HUES64 (cell line): ENCODE results near the gene DNAJC10. TPM values are rescaled to one million over a fixed set of nuclear protein-coding genes. Genes with fewer than 3 reads are reported as not detected.
"Not testable (repeated sequence)": the region's sequence is repeated elsewhere in the genome, so short reads cannot be mapped to it uniquely, and the experiment has no call there.

Experiments
- H3K27ac ChIP-seq: 2 replicates; pipeline ENCODE4 v1.7.0; 2013; ENCODE audit warnings: low read depth, low read length, inconsistent platforms
- H3K27me3 ChIP-seq: 2 replicates; pipeline ENCODE4 v1.6.1; 2013; ENCODE audit warnings: mild to moderate bottlenecking, low read length; ENCODE audit not compliant: insufficient read depth
- H3K36me3 ChIP-seq: 2 replicates; pipeline ENCODE4 v1.6.1; 2013; ENCODE audit warnings: mild to moderate bottlenecking, low read length; ENCODE audit not compliant: insufficient read depth
- H3K4me1 ChIP-seq: 2 replicates; pipeline ENCODE4 v1.6.1; 2013; ENCODE audit warnings: mild to moderate bottlenecking, low read length, moderate library complexity; ENCODE audit not compliant: insufficient read depth
- H3K4me3 ChIP-seq: 2 replicates; pipeline ENCODE4 v1.5.1; 2013; ENCODE audit warnings: mild to moderate bottlenecking, low read length, moderate library complexity
- H3K9ac ChIP-seq: 2 replicates; pipeline ENCODE4 v1.6.1; 2013; ENCODE audit warnings: mild to moderate bottlenecking, low read depth, low read length
- H3K9me3 ChIP-seq: 2 replicates; pipeline ENCODE4 v1.6.1; 2013; ENCODE audit warnings: low read depth, low read length; ENCODE audit not compliant: insufficient read depth
- WGBS: fragments of 150-250, 120-280 bp; methylation state at CpG from one replicate; pipeline ENCODE4 v1.1.7; 2013; ENCODE audit warnings: missing lambda C conversion rate; 5-methylcytosine and 5-hydroxymethylcytosine counted together
- polyA plus RNA-seq, 2 experiments: library from polyadenylated mRNA; stranded (reverse); fragments of 50-300 nt; gene quantifications; one replicate each; pipeline ENCODE4 v1.2.3, GENCODE V29; 2013

Gene DNAJC10
- 60.9 TPM for polyA plus RNA-seq (2013, experiment 1 of 2)
- 67.1 TPM for polyA plus RNA-seq (2013, experiment 2 of 2)

DNA sequence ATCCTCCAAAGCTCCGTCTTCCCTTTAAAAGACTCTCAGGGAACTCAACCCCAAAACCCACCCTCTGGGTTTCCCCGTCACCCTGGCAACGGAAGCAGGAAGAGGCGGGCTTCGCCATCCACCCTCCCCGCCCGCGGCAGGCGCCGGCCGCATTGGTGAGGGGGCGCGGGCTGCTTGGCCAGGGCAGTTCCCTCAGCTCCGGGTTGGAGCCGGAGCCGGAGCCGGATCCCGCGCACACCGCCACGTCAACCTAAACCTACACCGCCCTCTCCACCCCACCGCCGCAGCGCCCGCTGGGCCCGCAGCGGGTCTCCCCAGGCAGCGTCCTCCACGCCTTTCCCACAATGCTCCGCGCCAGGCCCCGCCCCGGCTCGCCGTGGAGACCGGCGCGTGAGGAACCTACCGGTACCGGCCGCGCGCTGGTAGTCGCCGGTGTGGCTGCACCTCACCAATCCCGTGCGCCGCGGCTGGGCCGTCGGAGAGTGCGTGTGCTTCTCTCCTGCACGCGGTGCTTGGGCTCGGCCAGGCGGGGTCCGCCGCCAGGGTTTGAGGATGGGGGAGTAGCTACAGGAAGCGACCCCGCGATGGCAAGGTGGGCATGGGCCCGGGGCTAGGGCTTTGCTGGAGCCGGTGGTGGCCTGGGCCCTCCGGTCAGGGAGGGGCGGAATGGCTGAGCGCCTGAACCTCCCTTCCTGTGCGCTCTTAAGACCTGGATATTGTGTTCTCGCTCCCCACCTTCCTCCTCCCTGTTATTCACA, at the start of gene DNAJC10:
Gene DNAJC10 (plus strand): TSS at position 366 of the 758 bp plus-strand sequence. CDS start 1,830 bp downstream, outside the sequence.
- peak within 1 kb of the TSS; percentile 93 for H3K27ac ChIP-seq
- under 1% methylated on average over 69 of the region's 69 CpGs for WGBS
- peak within 1 kb of the TSS; percentile 97 for H3K9ac ChIP-seq
- H3K9me3 ChIP-seq, result no peaks in the 10 kb centered on the region
- H3K27me3 ChIP-seq, result no peaks in the 10 kb centered on the region
- H3K36me3 ChIP-seq, result peaks cover 36% of the 10 kb centered on the region
- peaks cover 19% of the 10 kb centered on the region for H3K4me1 ChIP-seq
- peak within 1 kb of the TSS; percentile 100 for H3K4me3 ChIP-seq

- Histone ChIP-seq H3K36me3 (no peaks in the 10 kb centered on the region), H3K27me3 (no peaks in the 10 kb centered on the region), H3K4me1 (no peaks in the 10 kb centered on the region), H3K4me3 (no peak overlapping the region), H3K9me3 (no peaks in the 10 kb centered on the region), H3K27ac (no peak overlapping the region), H3K9ac (no peak overlapping the region)
- 100% methylated on average over 1 of the region's 1 CpG for WGBS
Measured at GRCh38 chr2:182666674-182667314, 49.3 kb upstream of the DNAJC10 start.

DNA sequence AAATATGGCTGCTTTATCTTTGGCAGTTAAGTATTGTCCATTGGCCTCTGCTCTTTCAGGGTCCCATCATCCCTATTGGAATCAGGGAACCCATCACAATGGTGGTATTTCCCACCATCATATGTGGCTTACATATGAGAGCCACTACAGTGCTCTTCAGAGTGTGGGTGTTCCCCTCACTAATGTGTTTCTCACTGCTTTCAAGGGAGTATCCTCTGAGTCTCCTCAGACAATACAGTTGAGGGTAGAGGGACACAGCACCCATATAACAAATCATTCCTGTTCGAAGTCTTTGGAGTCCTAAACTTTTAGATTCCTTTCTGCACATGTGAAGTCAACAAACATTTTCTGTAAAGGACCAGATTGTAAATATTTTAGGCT, 48.8 kb upstream of the DNAJC10 start:
- 100% methylated on average over 1 of the region's 1 CpG for WGBS
- H3K4me3 ChIP-seq, result no peak overlapping the region
- H3K27ac ChIP-seq, result no peak overlapping the region

DNA sequence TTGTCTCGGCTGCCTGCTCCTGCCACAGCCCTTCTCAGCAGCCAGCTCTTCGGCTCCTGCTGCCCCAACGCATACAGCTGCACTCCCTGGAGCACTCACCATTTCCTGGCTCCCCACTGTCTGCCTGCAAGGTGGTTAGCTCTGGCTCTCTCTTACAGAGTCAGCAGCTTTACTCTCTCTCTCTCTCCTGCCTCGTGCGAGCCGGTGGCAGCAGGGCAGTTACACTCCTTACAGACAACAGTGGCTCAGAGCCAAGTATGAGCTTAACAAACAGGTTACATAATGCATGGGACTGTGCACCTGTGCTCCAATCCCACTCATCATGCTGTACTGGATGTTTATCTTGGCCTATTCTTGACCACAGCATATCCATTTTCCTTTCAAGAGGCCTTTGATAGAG, 47.4 kb upstream of the DNAJC10 start:
- no peaks in the 10 kb centered on the region for H3K27me3 ChIP-seq
- H3K4me1 ChIP-seq, result no peaks in the 10 kb centered on the region
- 70% methylated on average over 6 of the region's 6 CpGs for WGBS
- no peak overlapping the region for H3K4me3 ChIP-seq
- H3K9ac ChIP-seq, result no peak overlapping the region
- H3K9me3 ChIP-seq, result no peaks in the 10 kb centered on the region
- no peaks in the 10 kb centered on the region for H3K36me3 ChIP-seq
- no peak overlapping the region for H3K27ac ChIP-seq

More for the DNA sequence above, 48.8 kb upstream of the DNAJC10 start:
- H3K9ac ChIP-seq, result no peak overlapping the region
- no peaks in the 10 kb centered on the region for H3K27me3 ChIP-seq
- H3K4me1 ChIP-seq, result no peaks in the 10 kb centered on the region
- no peaks in the 10 kb centered on the region for H3K9me3 ChIP-seq
- no peaks in the 10 kb centered on the region for H3K36me3 ChIP-seq

DNA sequence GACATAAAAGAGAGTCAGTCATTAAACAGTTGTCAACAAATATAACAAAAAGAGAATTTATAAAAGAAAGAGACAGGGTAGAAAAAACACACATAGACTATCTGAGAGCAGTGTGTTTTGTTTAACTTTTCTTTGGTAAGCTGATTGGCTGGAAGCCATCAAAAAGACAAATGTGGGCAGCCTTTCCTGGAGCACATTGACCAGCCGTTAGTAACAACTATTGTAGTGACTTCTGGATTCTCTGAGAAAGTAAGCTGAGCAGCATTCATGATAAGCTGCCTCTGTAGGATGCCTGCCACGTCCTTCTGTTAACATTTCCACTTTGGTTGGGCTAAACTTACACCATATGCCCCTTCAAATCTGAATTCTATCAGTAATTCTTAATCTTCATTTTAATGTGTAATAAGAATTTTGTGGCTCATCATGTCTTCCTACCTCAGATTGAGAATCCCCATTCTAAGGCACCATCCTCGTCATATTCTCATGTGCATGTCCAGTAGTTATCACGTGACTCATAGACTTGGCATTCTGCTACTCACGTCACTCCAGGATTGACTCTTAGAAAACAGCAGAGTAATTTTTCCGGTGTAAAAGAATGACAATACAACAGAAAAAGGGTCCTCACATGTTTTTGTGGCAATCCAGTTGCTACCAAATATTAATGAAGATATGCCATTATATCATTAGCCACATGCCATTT, 43.4 kb upstream of the DNAJC10 start:
- WGBS, result 75% methylated on average over 6 of the region's 6 CpGs
- Histone ChIP-seq H3K9me3 (no peaks in the 10 kb centered on the region), H3K27me3 (no peaks in the 10 kb centered on the region), H3K36me3 (no peaks in the 10 kb centered on the region), H3K4me1 (no peaks in the 10 kb centered on the region), H3K4me3 (no peak overlapping the region), H3K9ac (no peak overlapping the region), H3K27ac (no peak overlapping the region)

GRCh38 chr2:182680837-182681236, 35.2 kb upstream of the DNAJC10 start:
- Histone ChIP-seq H3K27ac (no peak overlapping the region), H3K4me1 (no peaks in the 10 kb centered on the region), H3K4me3 (no peak overlapping the region), H3K27me3 (no peaks in the 10 kb centered on the region), H3K36me3 (no peaks in the 10 kb centered on the region), H3K9me3 (peaks cover 6% of the 10 kb centered on the region; the same call in 1 of the 2 replicates), H3K9ac (no peak overlapping the region)
- WGBS, result 89% methylated on average over 1 of the region's 1 CpG

GRCh38 chr2:182682210-182682609, 33.8 kb upstream of the DNAJC10 start:
- H3K9me3 ChIP-seq, result peaks cover 12% of the 10 kb centered on the region
- no peaks in the 10 kb centered on the region for H3K36me3 ChIP-seq
- H3K9ac ChIP-seq, result no peak overlapping the region
- no peak overlapping the region for H3K4me3 ChIP-seq
- no peaks in the 10 kb centered on the region for H3K27me3 ChIP-seq
- H3K4me1 ChIP-seq, result no peaks in the 10 kb centered on the region
- 100% methylated on average over 1 of the region's 1 CpG for WGBS
- no peak overlapping the region for H3K27ac ChIP-seq

- peaks cover 12% of the 10 kb centered on the region for H3K9me3 ChIP-seq
- no peak overlapping the region for H3K27ac ChIP-seq
- no peaks in the 10 kb centered on the region for H3K4me1 ChIP-seq
- 90% methylated on average over 2 of the region's 2 CpGs for WGBS
- H3K9ac ChIP-seq, result no peak overlapping the region
- H3K4me3 ChIP-seq, result no peak overlapping the region
- H3K27me3 ChIP-seq, result no peaks in the 10 kb centered on the region
- no peaks in the 10 kb centered on the region for H3K36me3 ChIP-seq
Measured at GRCh38 chr2:182685559-182685958, 30.5 kb upstream of the DNAJC10 start.

GRCh38 chr2:182686763-182687162, 29.3 kb upstream of the DNAJC10 start:
- H3K27ac ChIP-seq, H3K4me1 ChIP-seq, H3K4me3 ChIP-seq, H3K9ac ChIP-seq, H3K36me3 ChIP-seq, H3K27me3 ChIP-seq: not testable (repeated sequence)
- peaks cover 12% of the 10 kb centered on the region for H3K9me3 ChIP-seq
- 93% methylated on average over 10 of the region's 10 CpGs for WGBS

GRCh38 chr2:182694189-182694588, 21.9 kb upstream of the DNAJC10 start:
- WGBS, result 93% methylated on average over 4 of the region's 4 CpGs
- no peaks in the 10 kb centered on the region for H3K36me3 ChIP-seq

DNA sequence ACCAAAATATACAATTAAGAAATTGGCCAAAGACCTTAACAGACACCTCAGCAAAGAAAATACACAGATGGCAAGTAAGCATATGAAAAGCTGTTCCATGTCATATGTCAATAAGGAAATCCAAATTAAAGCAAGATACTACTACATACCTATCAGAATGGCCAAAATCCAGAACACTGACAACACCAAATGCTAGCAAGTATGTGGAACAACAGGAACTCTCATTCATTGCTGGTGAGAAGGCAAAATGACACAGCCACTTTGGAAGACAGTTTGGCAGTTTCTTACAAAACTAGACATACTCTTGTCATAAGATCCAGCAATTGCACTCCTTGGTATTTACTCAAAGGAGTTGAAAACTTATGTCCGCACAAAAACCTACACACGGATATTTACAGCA, 20.3 kb upstream of the DNAJC10 start:
- Histone ChIP-seq H3K27me3 (no peaks in the 10 kb centered on the region), H3K4me1 (no peaks in the 10 kb centered on the region), H3K36me3 (no peaks in the 10 kb centered on the region), H3K9me3 (no peaks in the 10 kb centered on the region), H3K9ac (no peak overlapping the region), H3K4me3 (no peak overlapping the region), H3K27ac (no peak overlapping the region)
- 81% methylated on average over 2 of the region's 2 CpGs for WGBS

More at GRCh38 chr2:182694189-182694588, 21.9 kb upstream of the DNAJC10 start:
- no peak overlapping the region for H3K27ac ChIP-seq
- no peaks in the 10 kb centered on the region for H3K4me1 ChIP-seq
- H3K9ac ChIP-seq, result no peak overlapping the region
- H3K4me3 ChIP-seq, result no peak overlapping the region
- H3K27me3 ChIP-seq, result no peaks in the 10 kb centered on the region
- H3K9me3 ChIP-seq, result no peaks in the 10 kb centered on the region
